GM08714 (cell line): ENCODE results near the gene EFEMP2.

Source experiments
- H3K4me3 ChIP-seq: fragments of 200-500 bp; sonication (Bioruptor generic); 2 replicates; pipeline ENCODE4 v1.5.1; 2014; ENCODE audit warnings: mild to moderate bottlenecking, low read length, inconsistent platforms
- ZNF274 ChIP-seq: IDR thresholded peaks from 2 replicates; pipeline ENCODE4 v1.6.1; 2012; ENCODE audit warnings: mild to moderate bottlenecking, low read depth, low read length

Gene EFEMP2

DNA sequence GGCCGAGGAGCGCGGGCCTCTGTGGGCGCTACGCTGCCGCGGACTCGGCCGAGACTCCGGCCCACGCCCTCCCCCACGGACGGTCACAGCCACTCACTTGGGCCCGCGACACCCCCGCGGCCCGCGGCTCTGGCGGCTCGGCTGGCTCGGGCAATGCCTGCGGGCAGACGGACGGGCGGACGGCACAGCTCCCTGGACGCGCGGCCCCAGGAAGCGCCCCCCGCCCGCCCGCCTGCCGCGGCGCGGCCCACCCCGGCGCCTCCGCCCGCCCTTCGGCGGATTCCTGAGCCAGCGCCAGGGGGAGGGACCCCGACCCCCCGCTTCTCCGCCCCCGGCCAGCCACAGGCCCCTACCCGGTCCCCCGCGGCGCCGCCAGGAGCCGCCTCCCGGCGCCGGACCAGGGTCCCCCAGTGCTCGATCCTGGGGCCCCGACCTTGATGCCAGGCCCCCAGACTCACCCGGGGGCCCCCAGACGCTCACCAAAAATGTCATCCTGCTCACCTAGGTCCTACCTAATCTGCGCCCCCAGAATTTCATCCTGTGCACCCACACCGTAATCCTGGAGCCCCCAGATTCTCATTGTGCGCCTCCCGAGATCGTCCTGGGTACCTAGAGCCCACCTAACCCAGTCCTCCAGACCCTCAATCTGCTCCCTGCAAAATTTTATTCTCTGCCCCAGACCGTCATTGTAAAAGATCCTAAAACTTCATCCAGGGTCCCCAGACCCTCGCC lies at the start of gene EFEMP2:
Gene EFEMP2 (minus strand): TSS at position 215 of the 732 bp plus-strand sequence. CDS start 446 bp downstream, outside the sequence.
- peak within 1 kb of the TSS; percentile 39; the same call in 1 of the 2 replicates for H3K4me3 ChIP-seq
- TF ChIP-seq ZNF274: no peak

DNA sequence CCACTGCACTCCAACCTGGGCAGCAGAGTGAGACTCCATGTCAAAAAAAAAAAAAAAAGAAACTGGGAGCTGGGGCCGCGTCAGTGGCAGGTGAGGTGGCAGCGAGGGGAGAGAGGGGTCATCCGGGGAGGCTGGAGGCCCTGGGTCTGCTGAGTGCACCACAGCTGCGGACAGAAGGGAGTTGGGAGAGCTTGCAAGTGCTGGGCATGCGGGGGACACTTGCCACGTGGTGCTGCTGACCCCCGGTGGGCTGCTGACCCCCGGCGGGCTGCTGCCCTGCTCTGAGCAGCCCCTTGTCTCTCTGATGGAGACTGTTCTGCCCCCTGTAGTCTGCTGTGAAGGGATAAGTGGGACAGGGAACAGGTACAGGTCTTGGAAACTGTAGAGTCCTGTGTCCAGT lies 49.3 kb upstream of the EFEMP2 start:
- H3K4me3 ChIP-seq: no peak overlapping the region
- TF ChIP-seq ZNF274: no peak

DNA sequence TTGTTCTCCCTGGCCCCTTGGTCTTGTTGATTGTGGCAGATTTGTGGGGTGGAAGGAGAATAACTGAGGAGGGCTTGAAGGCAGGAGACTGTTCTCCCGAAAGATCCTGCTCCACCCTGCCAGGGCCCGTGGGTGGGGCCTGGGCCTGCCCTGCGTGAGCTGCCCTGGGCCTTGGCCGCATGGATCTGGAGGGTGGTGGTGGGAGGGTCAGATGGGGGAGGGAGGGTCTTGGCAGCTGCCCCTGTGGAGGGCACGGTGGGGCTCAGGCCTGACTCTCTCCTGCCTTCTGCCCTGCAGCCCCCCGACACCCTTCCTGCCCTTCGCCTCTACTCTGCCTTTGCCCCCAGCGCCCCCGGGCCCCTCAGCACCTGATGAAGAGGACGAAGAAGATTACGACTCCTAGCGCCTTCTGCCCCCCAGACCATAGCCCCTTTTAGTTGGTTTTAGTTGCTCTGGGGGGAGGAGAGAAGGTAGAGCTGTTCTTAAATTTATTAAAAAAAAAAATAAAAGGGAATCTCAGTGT lies 48.5 kb upstream of the EFEMP2 start:
- no peak for TF ChIP-seq ZNF274

DNA sequence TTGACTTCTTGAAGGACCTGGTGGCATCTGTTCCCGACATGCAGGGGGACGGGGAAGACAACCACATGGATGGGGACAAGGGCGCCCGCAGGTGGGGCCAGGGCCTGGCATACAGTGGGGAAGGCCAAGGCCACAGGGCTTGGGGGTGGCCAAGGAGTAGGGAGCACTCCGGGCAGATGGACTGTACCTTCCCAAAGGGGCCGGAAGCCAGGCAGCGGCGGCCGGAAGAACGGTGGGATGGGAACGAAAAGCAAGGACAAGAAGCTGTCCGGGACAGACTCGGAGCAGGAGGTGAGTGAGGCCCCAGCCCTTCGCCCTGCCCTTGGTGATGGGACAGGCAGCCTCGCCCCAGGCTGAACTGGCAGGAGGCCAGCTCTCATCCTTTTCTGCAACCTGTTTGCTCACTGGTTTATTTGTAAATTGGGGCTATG lies 47.8 kb upstream of the EFEMP2 start:
- no peak for TF ChIP-seq ZNF274
- peak overlapping the region; percentile 87; the same call in 1 of the 2 replicates for H3K4me3 ChIP-seq

More for the DNA sequence above, 48.5 kb upstream of the EFEMP2 start:
- peak overlapping the region; percentile 87; the same call in 1 of the 2 replicates for H3K4me3 ChIP-seq

DNA sequence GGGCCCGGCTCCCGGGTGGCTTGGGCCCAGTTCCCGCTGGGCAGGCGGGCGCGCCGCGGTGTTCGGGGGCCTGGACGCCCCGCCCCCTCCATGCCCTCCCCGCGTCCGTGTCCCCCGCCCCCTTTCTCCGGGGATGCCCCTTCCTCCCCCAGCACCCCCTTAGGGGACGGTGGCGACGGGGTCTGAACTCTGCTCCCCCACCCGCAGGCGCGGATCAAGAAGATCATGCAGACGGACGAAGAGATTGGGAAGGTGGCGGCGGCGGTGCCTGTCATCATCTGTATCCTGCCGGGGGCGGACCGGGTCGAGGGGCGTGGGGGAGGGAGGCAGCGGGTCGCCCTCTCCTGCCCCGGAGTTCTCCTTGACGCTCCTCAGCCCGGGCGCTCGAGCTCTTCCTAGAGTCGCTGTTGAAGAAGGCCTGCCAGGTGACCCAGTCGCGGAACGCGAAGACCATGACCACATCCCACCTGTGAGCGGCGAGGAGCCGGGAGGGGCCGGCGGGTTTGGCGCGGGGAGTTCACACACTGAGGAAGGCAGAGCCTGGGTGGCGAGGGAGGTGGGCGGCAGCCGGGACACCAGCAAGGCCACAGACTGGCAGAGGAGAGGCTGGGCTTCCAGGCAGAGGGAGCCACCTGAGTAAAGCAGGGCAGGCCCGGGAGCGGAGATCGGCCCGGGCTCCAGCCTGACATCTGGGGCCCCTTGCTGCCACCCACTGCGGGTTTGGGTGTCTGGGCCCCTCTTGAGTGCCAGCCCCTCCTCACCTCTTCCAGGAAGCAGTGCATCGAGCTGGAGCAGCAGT lies 47.2 kb upstream of the EFEMP2 start:
- H3K4me3 ChIP-seq: peak overlapping the region; percentile 87

DNA sequence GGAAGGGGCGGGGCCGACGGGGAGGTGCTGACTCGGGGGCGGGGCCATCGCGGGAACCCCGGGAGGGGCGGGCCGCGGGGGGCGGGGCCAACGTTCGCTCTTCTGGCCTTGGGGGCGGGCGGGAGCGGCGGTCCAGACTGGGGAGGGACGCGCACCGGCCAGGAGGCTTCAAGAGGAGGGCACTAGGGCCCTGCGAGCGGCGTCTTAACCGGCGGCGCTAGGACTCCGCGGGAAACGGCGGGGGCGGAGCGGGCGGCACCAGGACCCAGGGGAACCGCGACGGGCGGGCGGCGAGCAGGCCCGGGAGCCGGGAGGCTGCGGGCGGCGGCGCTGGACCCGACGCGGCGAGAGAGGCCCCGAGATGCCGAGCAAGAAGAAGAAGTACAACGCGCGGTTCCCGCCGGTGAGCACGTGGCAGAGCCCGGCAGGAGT lies 46.6 kb upstream of the EFEMP2 start, which contains the start of gene DRAP1:
Gene DRAP1 (plus strand): TSS at position 286 of the 432 bp plus-strand sequence. CDS start 76 bp downstream, at position 362.
- peak within 1 kb of the TSS; percentile 87 for H3K4me3 ChIP-seq
- no peak for TF ChIP-seq ZNF274

More for the DNA sequence above, 47.2 kb upstream of the EFEMP2 start:
- no peak for TF ChIP-seq ZNF274

DNA sequence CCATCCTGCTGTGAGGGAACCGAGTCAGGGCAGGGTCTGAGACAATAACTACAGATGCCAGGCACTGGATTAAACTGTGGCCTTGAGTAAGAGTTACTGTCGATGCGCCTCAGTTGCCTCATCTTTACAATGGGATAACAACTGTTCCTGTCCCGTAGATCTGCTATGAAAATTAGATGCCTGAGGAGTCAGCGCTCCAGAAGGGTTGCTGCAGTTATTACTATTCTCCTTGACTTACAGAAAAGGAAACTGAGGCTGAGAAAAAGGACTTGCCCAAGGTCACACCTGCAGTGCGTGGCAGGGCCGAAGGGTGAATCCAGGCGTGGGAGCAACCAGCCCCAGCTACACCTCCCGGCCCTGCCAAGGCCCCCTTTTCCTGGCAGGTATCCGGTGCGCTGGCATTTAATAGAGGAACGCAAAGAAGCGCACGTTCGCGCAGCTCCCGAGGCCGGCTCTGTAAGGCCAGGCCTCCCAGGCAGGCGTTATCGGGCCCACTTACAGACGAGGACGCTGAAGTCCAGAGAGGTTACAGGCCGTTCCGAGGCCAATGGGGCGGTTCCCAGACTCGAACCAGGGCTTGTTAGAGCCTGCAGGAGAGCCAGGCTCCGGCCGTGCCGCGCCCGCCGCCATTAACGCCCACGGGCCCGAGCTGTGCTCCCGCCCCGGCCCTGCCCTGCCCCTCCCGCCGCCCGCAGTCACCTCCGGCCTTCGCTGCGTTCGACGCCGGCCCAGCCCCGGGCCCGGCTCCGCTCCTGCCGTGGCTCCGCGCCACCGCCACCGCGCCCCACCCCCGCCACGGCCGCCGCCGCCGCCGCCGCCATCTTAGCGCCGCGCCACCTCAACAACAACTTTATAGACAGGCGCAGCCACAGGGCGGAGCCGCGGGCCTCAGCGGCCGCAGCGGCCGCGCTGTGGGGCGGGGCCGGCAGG lies 45.9 kb upstream of the EFEMP2 start, which contains the start of gene C11orf68:
Gene C11orf68 (minus strand): TSS at position 852 of the 930 bp plus-strand sequence. CDS start 31 bp downstream, at position 821.
- H3K4me3 ChIP-seq: peak within 1 kb of the TSS; percentile 87
- no peak for TF ChIP-seq ZNF274

DNA sequence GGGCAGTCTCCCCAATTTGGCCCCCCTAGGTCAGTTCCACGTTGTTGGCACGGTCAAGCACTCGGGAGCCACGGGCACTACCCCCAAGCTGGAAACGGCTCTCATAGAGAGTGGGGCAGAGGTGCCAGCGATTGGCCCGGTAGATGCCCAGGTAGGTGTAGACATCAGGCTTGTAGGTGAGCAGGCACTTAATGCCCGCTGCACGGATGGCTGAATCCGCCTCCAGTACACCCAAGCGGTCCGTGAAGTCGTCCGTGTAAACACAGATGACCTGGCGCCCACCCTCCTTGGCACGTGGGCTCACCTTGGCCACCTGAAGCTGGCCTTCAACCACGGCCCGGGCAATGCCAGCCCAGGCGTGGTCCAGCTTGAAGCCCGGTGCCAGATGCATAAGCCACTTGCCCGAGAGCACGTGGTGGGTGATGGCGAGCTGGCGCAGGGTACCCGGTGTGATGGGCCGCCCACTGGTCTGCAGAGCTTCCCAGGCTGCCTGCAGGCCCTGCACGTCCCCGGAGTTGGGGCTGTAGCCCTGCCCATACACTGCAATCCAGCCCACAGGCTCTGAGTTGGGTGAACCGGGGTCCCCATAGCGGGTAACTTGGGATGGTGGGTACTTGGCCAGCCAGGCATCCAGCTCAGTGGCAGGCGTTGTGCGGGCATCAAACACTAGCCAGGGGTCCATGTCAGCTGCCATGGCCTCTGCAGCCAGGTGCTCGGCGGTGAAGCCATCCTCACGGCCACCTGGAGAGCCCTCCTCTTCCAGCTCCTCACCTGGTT lies 45.0 kb upstream of the EFEMP2 start:
- peak overlapping the region; percentile 83 for H3K4me3 ChIP-seq
- TF ChIP-seq ZNF274: no peak

DNA sequence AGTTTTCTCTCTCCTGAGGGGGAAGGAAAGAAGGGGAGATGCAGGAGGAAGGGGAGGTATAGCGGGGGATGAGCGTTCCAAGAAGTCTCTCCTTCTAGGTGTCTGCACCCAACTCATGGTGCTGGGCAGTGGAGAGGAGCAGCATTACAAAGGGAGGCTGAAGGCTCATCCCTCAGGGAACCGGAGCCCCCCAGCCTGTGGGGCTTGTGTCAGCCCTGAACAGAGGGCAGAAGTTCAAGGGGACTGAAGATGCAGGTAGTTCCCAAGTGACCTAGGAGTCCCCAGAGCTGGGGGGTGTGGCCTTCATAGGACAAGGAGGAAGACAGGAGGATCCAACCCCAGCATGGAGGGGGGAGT lies 44.5 kb upstream of the EFEMP2 start:
- TF ChIP-seq ZNF274: no peak
- no peak overlapping the region for H3K4me3 ChIP-seq

DNA sequence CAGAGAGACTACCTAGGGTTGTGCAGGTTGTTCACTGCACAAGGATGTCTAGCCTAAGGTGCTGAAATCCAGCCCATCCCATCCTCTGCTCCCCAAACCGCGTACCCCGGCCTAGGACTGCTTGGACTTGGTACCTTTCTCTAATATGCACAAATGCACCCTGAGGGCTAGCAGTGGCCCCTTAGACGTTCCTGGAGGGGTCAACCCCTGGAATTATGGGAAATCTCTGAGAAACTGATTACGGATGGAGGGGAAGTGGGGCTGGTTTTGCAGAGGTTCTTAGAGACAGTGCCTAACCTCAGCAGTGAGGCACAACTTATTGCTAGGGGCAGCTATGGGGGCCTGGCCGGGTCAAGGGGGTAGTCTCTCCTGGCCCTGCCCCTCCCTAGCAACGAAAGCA lies 43.8 kb upstream of the EFEMP2 start:
- H3K4me3 ChIP-seq: no peak overlapping the region

DNA sequence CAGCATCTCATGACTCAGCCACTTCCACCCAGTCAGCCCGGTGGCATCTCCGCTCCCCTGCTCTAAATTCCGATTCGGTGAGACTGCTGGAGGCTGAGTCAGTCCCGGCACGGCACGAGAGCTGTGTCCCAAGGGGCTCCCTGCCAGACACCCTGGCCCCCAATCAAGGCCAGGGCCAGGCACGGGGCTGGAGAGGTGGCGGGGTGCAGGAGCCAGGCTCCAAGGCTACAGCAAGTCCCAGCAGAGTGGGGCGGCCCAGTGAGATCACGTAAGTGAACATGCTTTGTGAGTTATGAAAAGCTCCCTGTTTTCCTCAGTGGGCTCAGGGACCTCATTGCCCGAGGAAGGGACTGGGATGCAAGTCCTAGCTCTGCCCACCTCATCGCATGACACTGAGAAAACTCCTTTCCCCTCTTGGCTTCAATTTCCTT lies 43.2 kb upstream of the EFEMP2 start:
- H3K4me3 ChIP-seq: no peak overlapping the region
- TF ChIP-seq ZNF274: no peak

More for the DNA sequence above, 43.8 kb upstream of the EFEMP2 start:
- no peak for TF ChIP-seq ZNF274

DNA sequence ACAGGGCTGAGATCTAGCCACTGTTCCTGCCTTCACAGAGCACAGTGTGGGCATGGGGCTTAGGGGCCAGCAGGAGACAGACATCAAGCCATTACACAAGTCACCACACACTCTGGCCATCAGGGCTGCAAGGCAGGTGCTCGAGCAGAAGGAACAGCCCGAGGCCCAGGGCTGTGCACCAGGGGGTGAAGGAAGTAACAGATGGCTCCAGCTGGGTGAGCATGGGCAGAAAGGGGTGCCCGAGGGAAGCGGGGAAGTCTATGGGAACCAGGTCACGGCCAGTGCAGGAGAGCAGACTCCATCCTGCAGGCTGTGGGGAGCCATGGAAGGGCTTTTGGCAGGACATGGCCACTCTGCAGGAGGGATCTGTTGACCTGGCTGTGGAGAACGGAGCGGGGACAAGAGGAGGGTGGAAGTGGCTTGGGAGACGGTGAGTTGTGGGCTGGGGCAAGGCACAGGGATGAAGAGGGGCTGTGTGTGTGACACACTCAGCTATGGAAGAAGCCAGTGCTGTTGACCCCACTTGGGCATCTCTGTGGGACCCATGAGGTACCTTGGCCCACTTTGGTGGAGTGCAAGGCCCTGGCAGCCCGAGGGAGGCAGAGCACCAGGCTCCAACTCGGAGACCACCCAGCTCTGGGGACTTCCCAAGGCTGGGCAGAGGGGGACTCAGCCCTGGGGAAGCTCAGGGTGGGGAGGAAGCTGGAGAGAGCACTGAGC lies 42.7 kb upstream of the EFEMP2 start:
- H3K4me3 ChIP-seq: no peak overlapping the region

More for the DNA sequence above, 42.7 kb upstream of the EFEMP2 start:
- no peak for TF ChIP-seq ZNF274
